ENCODE measurements around the gene CAPN2. TPM values are rescaled to one million over a fixed set of nuclear protein-coding genes. Genes with fewer than 3 reads are reported as not detected.
"Not testable (repeated sequence)": the region's sequence is repeated elsewhere in the genome, so short reads cannot be mapped to it uniquely, and the experiment has no call there.

Gene CAPN2
- total and polyA plus RNA-seq, 9 donors: 70.6 to 267 (median 171) TPM

DNA sequence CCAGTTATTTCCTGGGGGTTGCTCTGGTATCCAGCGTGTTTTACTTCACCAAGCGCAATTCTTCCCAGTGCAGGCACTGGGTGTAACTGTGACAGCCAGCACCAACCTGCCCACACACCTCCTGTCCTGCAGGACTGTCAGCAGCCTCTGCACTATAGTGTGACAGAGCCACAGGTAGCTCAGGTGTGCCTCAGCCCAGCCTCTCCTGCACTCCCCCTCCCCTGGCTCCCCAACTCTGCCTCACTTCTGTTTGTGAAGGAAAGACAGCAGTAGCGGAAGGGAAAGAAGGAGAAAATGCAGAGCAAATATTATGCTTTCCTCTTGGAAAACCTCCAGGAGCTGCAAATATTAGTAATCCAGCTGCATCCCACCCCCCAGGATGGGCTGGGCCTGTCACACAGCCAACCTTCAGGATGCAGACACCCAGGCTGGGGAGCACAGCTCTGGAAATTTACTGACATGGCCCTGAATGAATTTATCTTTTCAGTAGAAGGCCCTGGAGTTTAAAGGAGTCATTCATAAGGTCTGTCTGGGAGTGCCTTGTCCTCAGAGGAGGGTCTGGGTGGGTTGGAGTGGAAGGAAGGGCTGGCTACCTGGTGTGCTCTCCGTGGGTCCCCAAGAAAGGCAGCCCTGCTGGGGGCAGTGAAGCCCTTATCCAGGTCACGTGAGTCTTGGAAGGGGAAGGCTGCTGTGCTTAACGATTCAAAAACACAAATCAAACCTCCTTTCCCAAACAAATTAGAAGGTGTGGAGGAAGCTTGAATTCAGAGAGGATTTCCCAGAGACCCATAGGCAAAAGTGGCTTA is 20.9 kb downstream of the CAPN2 start:
- Histone ChIP-seq H3K9me3 (no peaks in the 10 kb centered on the region), H3K4me3 (no peak overlapping the region), H3K36me3 (no peaks in the 10 kb centered on the region), H3K4me1 (ENCODE audit: insufficient read depth) (peaks cover 22% of the 10 kb centered on the region), H3K27me3 (no peaks in the 10 kb centered on the region), H3K27ac (no peak overlapping the region)
- intact Hi-C loops (cut with DNase I): no loop called here
- DNase-seq: no peak
- no peak for TF ChIP-seq POLR2A (IDR thresholded peaks at IDR 0.05)
- no peak for TF ChIP-seq EP300 (IDR thresholded peaks at IDR 0.05)
- TF ChIP-seq, protein P1, sequence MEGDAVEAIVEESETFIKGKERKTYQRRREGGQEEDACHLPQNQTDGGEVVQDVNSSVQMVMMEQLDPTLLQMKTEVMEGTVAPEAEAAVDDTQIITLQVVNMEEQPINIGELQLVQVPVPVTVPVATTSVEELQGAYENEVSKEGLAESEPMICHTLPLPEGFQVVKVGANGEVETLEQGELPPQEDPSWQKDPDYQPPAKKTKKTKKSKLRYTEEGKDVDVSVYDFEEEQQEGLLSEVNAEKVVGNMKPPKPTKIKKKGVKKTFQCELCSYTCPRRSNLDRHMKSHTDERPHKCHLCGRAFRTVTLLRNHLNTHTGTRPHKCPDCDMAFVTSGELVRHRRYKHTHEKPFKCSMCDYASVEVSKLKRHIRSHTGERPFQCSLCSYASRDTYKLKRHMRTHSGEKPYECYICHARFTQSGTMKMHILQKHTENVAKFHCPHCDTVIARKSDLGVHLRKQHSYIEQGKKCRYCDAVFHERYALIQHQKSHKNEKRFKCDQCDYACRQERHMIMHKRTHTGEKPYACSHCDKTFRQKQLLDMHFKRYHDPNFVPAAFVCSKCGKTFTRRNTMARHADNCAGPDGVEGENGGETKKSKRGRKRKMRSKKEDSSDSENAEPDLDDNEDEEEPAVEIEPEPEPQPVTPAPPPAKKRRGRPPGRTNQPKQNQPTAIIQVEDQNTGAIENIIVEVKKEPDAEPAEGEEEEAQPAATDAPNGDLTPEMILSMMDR (IDR thresholded peaks at IDR 0.05): no peak
- 29 to 46% (median 32%) methylated on average over 6 of the region's 6 CpGs for WGBS, 3 donors

GRCh38 chr1:223733898-223734852 is 21.8 kb downstream of the CAPN2 start:
- Histone ChIP-seq H3K27ac (no peak overlapping the region), H3K4me3 (no peak overlapping the region)
- no peak for DNase-seq

DNA sequence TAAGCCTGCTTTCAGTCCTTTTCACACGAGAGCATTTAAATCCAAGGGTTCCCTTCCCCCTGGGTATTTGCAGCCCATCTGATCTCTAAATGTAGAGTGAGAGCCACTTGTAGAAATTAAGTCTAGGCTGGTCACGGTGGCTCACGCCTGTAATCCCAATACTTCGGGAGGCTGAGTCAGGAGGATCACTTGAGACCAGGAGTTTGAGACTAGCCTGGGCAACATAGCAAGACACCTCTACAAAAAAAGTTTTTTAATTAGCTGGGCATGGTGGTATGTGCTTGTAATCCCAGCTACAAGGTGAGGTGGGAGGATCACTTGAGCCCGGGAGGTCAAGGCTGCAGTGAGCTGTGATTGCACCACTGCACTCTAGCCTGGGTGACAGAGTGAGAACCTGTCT is 24.3 kb downstream of the CAPN2 start:
- 92 to 97% (median 95%) methylated on average over 5 of the region's 5 CpGs for WGBS, 3 donors
- H3K4me3 ChIP-seq; intact Hi-C loops (cut with DNase I); H3K9me3 ChIP-seq; DNase-seq; H3K27ac ChIP-seq; H3K27me3 ChIP-seq; H3K36me3 ChIP-seq: not testable (repeated sequence)
- H3K4me1 ChIP-seq (ENCODE audit: insufficient read depth): peaks cover 12% of the 10 kb centered on the region

More at GRCh38 chr1:223733898-223734852, 21.8 kb downstream of the CAPN2 start:
- 37 to 50% (median 41%) methylated on average over 20 of the region's 20 CpGs for WGBS, 3 donors
- Histone ChIP-seq H3K27me3 (no peaks in the 10 kb centered on the region), H3K36me3 (no peaks in the 10 kb centered on the region), H3K9me3 (no peaks in the 10 kb centered on the region), H3K4me1 (ENCODE audit: insufficient read depth) (peaks cover 22% of the 10 kb centered on the region)
- intact Hi-C loops (cut with DNase I): no loop called here
- TF ChIP-seq POLR2A (IDR thresholded peaks at IDR 0.05) (no peak), EP300 (IDR thresholded peaks at IDR 0.05) (no peak)
- TF ChIP-seq, protein P1 (IDR thresholded peaks at IDR 0.05): no peak

DNA sequence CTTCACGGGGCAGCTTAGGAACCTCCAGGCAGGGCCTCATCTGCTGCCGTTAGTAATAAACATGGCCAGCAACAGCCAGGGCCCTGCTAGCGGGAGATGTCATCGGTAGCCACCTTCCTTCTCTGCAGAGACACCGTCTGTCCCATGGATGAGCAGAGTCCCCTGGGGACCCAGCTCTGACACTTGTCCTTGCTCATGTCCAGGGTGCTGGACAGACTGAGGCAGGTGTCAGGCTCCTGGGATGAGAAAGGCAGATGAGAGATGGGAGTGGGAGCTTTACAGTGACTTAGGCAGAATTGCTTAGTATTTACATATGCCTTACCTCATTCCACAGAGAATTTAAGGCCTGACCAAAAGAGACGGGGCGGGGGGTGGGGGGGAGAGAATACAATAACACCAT is 25.0 kb downstream of the CAPN2 start:
- no peak overlapping the region for H3K4me3 ChIP-seq
- intact Hi-C loops (cut with DNase I): no loop called here
- H3K9me3 ChIP-seq: no peaks in the 10 kb centered on the region
- H3K27me3 ChIP-seq: no peaks in the 10 kb centered on the region
- H3K4me1 ChIP-seq (ENCODE audit: insufficient read depth): peaks cover 9% of the 10 kb centered on the region
- WGBS, 3 donors: 60 to 63% (median 62%) methylated on average over 7 of the region's 7 CpGs
- no peak for DNase-seq
- no peak overlapping the region for H3K27ac ChIP-seq
- TF ChIP-seq POLR2A (IDR thresholded peaks at IDR 0.05) (no peak), EP300 (IDR thresholded peaks at IDR 0.05) (no peak)
- H3K36me3 ChIP-seq: no peaks in the 10 kb centered on the region

- Histone ChIP-seq H3K9me3 (no peaks in the 10 kb centered on the region), H3K27ac (no peak overlapping the region), H3K4me3 (no peak overlapping the region), H3K27me3 (no peaks in the 10 kb centered on the region), H3K4me1 (ENCODE audit: insufficient read depth) (peaks cover 5% of the 10 kb centered on the region), H3K36me3 (no peaks in the 10 kb centered on the region)
- 63 to 80% (median 76%) methylated on average over 14 of the region's 14 CpGs for WGBS, 3 donors
- DNase-seq: no peak
- TF ChIP-seq EP300 (IDR thresholded peaks at IDR 0.05) (no peak), POLR2A (IDR thresholded peaks at IDR 0.05) (no peak)
- TF ChIP-seq, protein P1 (IDR thresholded peaks at IDR 0.05): no peak
- intact Hi-C loops (cut with DNase I): no loop called here
These were observed 26.4 kb downstream of the CAPN2 start for GRCh38 chr1:223738465-223739365.
